CD4-positive, CD25-positive, alpha-beta regulatory T cell (primary cell): ENCODE results near the gene YJEFN3. TPM values are rescaled to one million over a fixed set of nuclear protein-coding genes. Genes with fewer than 3 reads are reported as not detected.
A peak's percentile ranks its signal among the peaks of the same experiment; 100 is the strongest.

Experiments
- ATAC-seq, 2 donors: fragments of 150-1000 bp; cut with Tn5 transposase; one replicate each; pipeline ENCODE4 v1.10.0; 2021; ENCODE audit warnings: low read depth in 2 of 2, moderate number of reproducible peaks in 2 of 2, moderate library complexity in 1 of 2
- DNase-seq, 3 donors: peaks; one replicate each; pipeline versions ENCODE4 v3.0.0 to v3.0.0-alpha.2; 2012 to 2022; ENCODE audit warnings: mixed read lengths in 1 of 3
- H3K27ac ChIP-seq: one replicate; pipeline ENCODE4 v1.7.0; 2013; ENCODE audit warnings: mild to moderate bottlenecking, low read length; ENCODE audit not compliant: insufficient read depth, poor library complexity, severe bottlenecking
- H3K27me3 ChIP-seq: one replicate; pipeline ENCODE4 v1.7.0; 2013; ENCODE audit warnings: low read length; ENCODE audit not compliant: control insufficient read depth, insufficient read depth
- H3K36me3 ChIP-seq: one replicate; pipeline ENCODE4 v1.7.0; 2013; ENCODE audit warnings: mild to moderate bottlenecking, low read length, moderate library complexity; ENCODE audit not compliant: control insufficient read depth, insufficient read depth
- H3K4me1 ChIP-seq: 2 replicates; pipeline ENCODE4 v1.7.0; 2013; ENCODE audit warnings: mild to moderate bottlenecking, low read length; ENCODE audit not compliant: insufficient read depth, control insufficient read depth, poor library complexity, severe bottlenecking
- H3K4me3 ChIP-seq: one replicate; pipeline ENCODE4 v1.7.0; 2013; ENCODE audit warnings: low read depth, mild to moderate bottlenecking, low read length, moderate library complexity
- H3K9me3 ChIP-seq, 2 experiments: 1 replicate in 1 of 2; 2 replicates in 1 of 2; pipeline ENCODE4 v1.7.0; 2013; ENCODE audit warnings: low read length in 2 of 2, mild to moderate bottlenecking in 1 of 2, moderate library complexity in 1 of 2; ENCODE audit not compliant: control insufficient read depth in 2 of 2
- H3K27ac Mint-ChIP-seq, 3 donors: one replicate each; pipeline ENCODE4 v1.8.0; 2020 to 2022; ENCODE audit warnings: mild to moderate bottlenecking in 3 of 3, mixed read lengths in 3 of 3, moderate library complexity in 2 of 3
- H3K27me3 Mint-ChIP-seq: one replicate; pipeline ENCODE4 v1.8.0; 2022; ENCODE audit warnings: mild to moderate bottlenecking, mixed read lengths
- H3K36me3 Mint-ChIP-seq: one replicate; pipeline ENCODE4 v1.8.0; 2020; ENCODE audit warnings: mixed read lengths
- H3K4me1 Mint-ChIP-seq, 4 donors: one replicate each; pipeline ENCODE4 v1.8.0; 2020 to 2022; ENCODE audit warnings: mixed read lengths in 4 of 4, mild to moderate bottlenecking in 1 of 4
- H3K4me3 Mint-ChIP-seq, 4 donors: one replicate each; pipeline ENCODE4 v1.8.0; 2020 to 2022; ENCODE audit warnings: mild to moderate bottlenecking in 4 of 4, mixed read lengths in 4 of 4, moderate library complexity in 3 of 4
- H3K9me3 Mint-ChIP-seq, 7 donors: one replicate each; pipeline ENCODE4 v1.8.0; 2020 to 2022; ENCODE audit warnings: mixed read lengths in 7 of 7, mild to moderate bottlenecking in 3 of 7, moderate library complexity in 2 of 7
- polyA plus RNA-seq, 4 donors: library from polyadenylated mRNA; unstranded; fragments of 300-500 nt; fragmentation: Illumina TruSeq; gene quantifications; one replicate each; pipeline ENCODE4 v1.2.3, GENCODE V29; 2021
- total RNA-seq: library from RNA; stranded (reverse); gene quantifications from one replicate; pipeline ENCODE4 v1.2.3, GENCODE V29; 2022

Gene YJEFN3
- total and polyA plus RNA-seq, 5 donors from 2014 or later = 6.6 TPM; not detected in 4

DNA sequence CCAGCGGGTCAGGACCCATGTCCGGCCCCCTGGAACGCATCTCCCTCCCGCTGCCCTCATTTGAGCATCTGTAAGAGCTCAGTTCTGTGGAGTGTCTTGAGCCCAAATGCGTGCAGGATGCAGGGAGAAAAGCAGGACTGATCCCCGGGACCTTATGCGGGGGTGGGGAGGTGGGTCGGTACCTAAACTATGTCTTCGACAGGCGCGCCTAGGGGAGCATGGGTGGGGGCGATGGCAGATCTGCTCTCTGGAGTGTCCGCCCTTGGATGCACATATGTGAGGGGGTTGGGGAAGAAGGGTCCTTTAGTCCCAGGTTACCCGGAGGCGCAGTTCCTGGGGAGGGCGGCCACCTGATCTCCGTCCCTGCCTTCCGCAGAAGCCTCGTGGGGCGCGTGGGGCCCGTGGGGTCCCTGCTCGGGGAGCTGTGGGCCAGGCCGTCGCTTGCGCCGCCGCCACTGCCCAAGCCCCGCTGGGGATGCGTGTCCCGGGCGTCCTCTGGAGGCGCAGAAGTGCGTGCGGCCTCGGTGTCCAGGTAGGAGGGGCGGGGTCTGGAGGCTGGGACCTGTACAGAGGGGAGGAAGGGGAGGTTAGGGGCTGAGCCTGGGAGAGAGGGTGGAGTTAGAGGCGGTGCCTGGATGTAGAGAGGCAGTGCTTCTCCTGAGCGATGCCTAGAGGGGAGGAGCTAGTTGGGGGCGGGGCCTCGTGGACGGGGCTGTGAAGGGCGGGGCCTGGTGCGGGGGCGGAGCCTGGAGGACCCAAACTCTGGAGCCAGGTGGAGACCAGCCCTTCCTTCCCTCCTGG lies 12.2 kb downstream of the YJEFN3 start:
- H3K4me3 ChIP-seq = peak overlapping the region; percentile 19
- no peaks in the 10 kb centered on the region for H3K9me3 ChIP-seq
- Mint-ChIP-seq H3K4me1 (peaks cover 0 to 41% (median 13%) of the 10 kb centered on the region in 4 donors), H3K36me3 (no peaks in the 10 kb centered on the region), H3K27ac (no peak overlapping the region), H3K9me3 (peaks cover 0 to 2% (median 0%) of the 10 kb centered on the region in 7 donors), H3K4me3 (peak overlapping the region; percentile 41 to 84 (median 76)), H3K27me3 (peaks cover 16% of the 10 kb centered on the region)
- peak; percentile 79 to 80 for ATAC-seq
- H3K27me3 ChIP-seq = no peaks in the 10 kb centered on the region
- peaks cover 39% of the 10 kb centered on the region for H3K4me1 ChIP-seq
- no peak overlapping the region for H3K27ac ChIP-seq
- DNase-seq = peak; percentile 64 to 80 (median 71)
- no peaks in the 10 kb centered on the region for H3K36me3 ChIP-seq

DNA sequence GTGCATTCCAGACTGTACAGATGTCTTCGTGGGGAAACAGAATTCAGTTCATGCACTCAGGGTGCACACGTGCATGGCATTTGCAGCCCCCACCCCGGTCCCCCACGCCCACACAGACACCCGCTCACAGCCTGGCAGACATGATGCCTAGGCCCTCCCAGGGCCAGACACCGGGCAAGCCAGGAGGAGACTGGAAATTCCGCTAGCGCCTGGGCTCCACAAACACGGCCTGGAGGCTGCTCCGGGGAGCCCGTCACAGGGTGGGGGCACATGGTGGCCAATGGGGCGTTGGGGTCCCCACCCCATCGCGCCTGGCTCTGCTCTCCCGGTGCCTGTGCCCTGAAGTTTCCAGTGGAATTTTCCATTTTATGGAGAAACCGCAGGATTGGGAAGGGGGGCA lies 12.9 kb downstream of the YJEFN3 start:
- H3K36me3 Mint-ChIP-seq = no peaks in the 10 kb centered on the region
- ATAC-seq (no peak), DNase-seq (no peak)
- no peak overlapping the region for H3K27ac Mint-ChIP-seq
- peaks cover 0 to 39% (median 13%) of the 10 kb centered on the region in 4 donors for H3K4me1 Mint-ChIP-seq
- peaks cover 16% of the 10 kb centered on the region for H3K27me3 Mint-ChIP-seq
- peak overlapping the region; percentile 64 to 86 (median 74) for H3K4me3 Mint-ChIP-seq
- no peaks in the 10 kb centered on the region for H3K36me3 ChIP-seq
- peaks cover 0 to 2% (median 0%) of the 10 kb centered on the region in 7 donors for H3K9me3 Mint-ChIP-seq
- H3K9me3 ChIP-seq = no peaks in the 10 kb centered on the region
- H3K27ac ChIP-seq = no peak overlapping the region
- H3K4me1 ChIP-seq = peaks cover 39% of the 10 kb centered on the region
- no peaks in the 10 kb centered on the region for H3K27me3 ChIP-seq
- H3K4me3 ChIP-seq = no peak overlapping the region

DNA sequence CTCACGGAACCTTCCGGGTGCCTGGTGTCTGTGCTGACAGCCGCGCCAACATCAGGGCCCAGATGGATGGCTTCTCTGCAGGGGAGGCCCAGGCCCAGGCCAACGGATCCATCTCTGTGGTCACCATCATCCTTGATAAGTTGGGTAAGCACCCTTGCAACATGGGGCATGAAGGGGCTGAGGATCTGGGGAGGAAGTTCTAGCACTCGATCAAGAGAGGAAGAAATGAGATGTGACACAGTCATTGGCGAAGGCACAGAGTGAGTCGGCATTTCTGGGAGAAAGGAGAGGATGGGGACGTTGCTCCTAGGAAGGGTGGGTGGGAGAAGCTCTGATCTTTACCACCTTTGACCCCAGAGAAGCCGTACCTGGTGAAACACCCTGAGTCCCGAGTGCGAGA lies 13.8 kb downstream of the YJEFN3 start:
- Histone ChIP-seq H3K4me3 (no peak overlapping the region), H3K27me3 (no peaks in the 10 kb centered on the region), H3K27ac (no peak overlapping the region), H3K36me3 (no peaks in the 10 kb centered on the region), H3K9me3 (no peaks in the 10 kb centered on the region), H3K4me1 (peaks cover 37% of the 10 kb centered on the region)
- Mint-ChIP-seq H3K9me3 (peaks cover 0 to 2% (median 0%) of the 10 kb centered on the region in 7 donors), H3K27me3 (peaks cover 16% of the 10 kb centered on the region), H3K4me3 (no peak overlapping the region), H3K4me1 (peaks cover 0 to 35% (median 13%) of the 10 kb centered on the region in 4 donors), H3K27ac (peak overlapping the region in 1 of 3 donors; percentile 73), H3K36me3 (no peaks in the 10 kb centered on the region)
- DNase-seq (no peak), ATAC-seq (no peak)

DNA sequence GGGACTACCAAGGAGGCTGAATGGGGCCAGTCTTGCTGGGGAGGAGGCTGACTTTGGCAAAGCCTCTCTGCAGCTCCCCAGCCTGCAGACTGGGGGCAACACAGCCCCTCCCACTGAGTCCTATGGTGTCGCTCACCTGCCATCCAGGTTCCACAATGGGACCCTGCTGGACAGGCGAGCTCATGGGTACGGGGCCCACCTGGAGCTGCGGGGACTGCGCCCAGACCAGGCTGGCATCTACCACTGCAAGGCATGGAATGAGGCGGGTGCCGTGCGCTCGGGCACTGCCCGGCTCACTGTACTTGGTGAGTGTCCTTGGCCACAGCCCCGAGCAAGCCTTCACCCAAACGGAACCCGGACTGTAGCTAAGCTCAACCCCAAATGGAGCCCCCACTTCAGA lies 14.4 kb downstream of the YJEFN3 start:
- no peak overlapping the region for H3K4me3 Mint-ChIP-seq
- Histone ChIP-seq H3K9me3 (no peaks in the 10 kb centered on the region), H3K27me3 (no peaks in the 10 kb centered on the region), H3K36me3 (no peaks in the 10 kb centered on the region), H3K4me3 (no peak overlapping the region), H3K4me1 (peaks cover 31% of the 10 kb centered on the region), H3K27ac (no peak overlapping the region)
- no peak overlapping the region for H3K27ac Mint-ChIP-seq
- DNase-seq (no peak), ATAC-seq (no peak)
- H3K4me1 Mint-ChIP-seq = peaks cover 0 to 31% (median 13%) of the 10 kb centered on the region in 4 donors
- peaks cover 0 to 2% (median 0%) of the 10 kb centered on the region in 7 donors for H3K9me3 Mint-ChIP-seq
- H3K27me3 Mint-ChIP-seq = peaks cover 12% of the 10 kb centered on the region
- no peaks in the 10 kb centered on the region for H3K36me3 Mint-ChIP-seq

DNA sequence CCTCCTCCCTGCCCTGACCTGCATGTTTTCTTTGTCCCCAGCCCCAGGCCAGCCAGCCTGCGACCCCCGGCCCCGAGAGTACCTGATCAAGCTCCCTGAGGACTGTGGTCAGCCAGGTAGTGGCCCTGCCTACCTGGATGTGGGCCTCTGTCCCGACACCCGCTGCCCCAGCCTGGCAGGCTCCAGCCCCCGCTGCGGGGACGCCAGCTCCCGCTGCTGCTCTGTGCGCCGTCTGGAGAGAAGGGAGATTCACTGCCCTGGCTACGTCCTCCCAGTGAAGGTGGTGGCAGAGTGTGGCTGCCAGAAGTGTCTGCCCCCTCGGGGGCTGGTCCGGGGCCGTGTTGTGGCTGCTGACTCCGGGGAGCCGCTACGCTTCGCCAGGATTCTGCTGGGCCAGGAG lies 14.9 kb downstream of the YJEFN3 start:
- no peaks in the 10 kb centered on the region for H3K9me3 ChIP-seq
- no peak for ATAC-seq

DNA sequence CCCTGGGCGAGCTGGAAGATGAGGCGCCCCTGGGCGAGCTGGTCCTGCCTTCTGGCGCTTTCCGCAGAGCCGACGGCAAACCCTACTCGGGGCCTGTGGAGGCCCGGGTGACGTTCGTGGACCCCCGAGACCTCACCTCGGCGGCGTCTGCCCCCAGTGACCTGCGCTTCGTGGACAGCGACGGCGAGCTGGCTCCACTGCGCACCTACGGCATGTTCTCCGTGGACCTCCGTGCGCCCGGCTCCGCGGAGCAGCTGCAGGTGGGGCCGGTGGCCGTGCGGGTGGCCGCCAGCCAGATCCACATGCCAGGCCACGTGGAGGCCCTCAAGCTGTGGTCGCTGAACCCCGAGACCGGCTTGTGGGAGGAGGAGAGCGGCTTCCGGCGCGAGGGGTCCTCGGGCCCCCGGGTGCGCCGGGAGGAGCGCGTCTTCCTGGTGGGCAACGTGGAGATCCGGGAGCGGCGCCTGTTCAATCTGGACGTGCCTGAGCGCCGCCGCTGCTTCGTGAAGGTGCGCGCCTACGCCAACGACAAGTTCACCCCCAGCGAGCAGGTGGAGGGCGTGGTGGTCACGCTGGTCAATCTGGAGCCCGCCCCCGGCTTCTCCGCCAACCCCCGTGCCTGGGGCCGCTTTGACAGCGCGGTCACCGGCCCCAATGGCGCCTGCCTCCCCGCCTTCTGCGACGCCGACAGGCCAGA lies 15.7 kb downstream of the YJEFN3 start:
- H3K4me3 ChIP-seq = no peak overlapping the region
- H3K27me3 ChIP-seq = no peaks in the 10 kb centered on the region
- peaks cover 2% of the 10 kb centered on the region for H3K27me3 Mint-ChIP-seq
- no peak for ATAC-seq
- peaks cover 0 to 20% (median 7%) of the 10 kb centered on the region in 4 donors for H3K4me1 Mint-ChIP-seq
- H3K9me3 ChIP-seq = no peaks in the 10 kb centered on the region
- peaks cover 19% of the 10 kb centered on the region for H3K4me1 ChIP-seq
- H3K36me3 ChIP-seq = no peaks in the 10 kb centered on the region
- H3K27ac ChIP-seq = no peak overlapping the region
- H3K27ac Mint-ChIP-seq = no peak overlapping the region
- no peaks in the 10 kb centered on the region for H3K9me3 Mint-ChIP-seq
- no peak overlapping the region for H3K4me3 Mint-ChIP-seq
- no peak for DNase-seq
- no peaks in the 10 kb centered on the region for H3K36me3 Mint-ChIP-seq

More for the DNA sequence above, 14.9 kb downstream of the YJEFN3 start:
- no peak for DNase-seq
- no peaks in the 10 kb centered on the region for H3K27me3 ChIP-seq
- no peak overlapping the region for H3K27ac ChIP-seq
- peak overlapping the region in 1 of 3 donors; percentile 48 for H3K27ac Mint-ChIP-seq
- peaks cover 25% of the 10 kb centered on the region for H3K4me1 ChIP-seq
- H3K36me3 Mint-ChIP-seq = no peaks in the 10 kb centered on the region
- no peak overlapping the region for H3K4me3 Mint-ChIP-seq
- peaks cover 0 to 2% (median 0%) of the 10 kb centered on the region in 7 donors for H3K9me3 Mint-ChIP-seq
- peaks cover 9% of the 10 kb centered on the region for H3K27me3 Mint-ChIP-seq
- H3K36me3 ChIP-seq = no peaks in the 10 kb centered on the region
- peaks cover 0 to 28% (median 11%) of the 10 kb centered on the region in 4 donors for H3K4me1 Mint-ChIP-seq
- H3K4me3 ChIP-seq = no peak overlapping the region

DNA sequence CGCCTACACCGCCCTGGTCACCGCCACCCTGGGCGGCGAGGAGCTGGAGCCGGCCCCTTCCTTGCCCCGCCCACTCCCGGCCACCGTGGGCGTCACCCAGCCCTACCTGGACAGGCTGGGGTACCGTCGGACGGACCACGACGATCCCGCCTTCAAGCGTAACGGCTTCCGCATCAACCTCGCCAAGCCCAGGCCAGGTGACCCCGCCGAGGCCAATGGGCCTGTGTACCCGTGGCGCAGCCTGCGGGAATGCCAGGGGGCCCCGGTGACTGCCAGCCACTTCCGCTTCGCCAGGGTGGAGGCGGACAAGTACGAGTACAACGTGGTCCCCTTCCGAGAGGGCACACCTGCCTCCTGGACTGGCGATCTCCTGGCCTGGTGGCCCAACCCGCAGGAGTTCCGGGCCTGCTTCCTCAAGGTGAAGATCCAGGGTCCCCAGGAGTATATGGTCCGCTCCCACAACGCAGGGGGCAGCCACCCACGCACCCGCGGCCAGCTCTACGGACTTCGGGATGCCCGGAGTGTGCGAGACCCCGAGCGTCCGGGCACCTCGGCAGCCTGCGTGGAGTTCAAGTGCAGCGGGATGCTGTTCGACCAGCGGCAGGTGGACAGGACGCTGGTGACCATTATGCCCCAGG lies 16.4 kb downstream of the YJEFN3 start:
- no peak overlapping the region for H3K27ac Mint-ChIP-seq
- peaks cover 19% of the 10 kb centered on the region for H3K4me1 ChIP-seq
- ATAC-seq = no peak
- no peaks in the 10 kb centered on the region for H3K36me3 Mint-ChIP-seq
- DNase-seq = no peak
- no peak overlapping the region for H3K4me3 ChIP-seq
- H3K36me3 ChIP-seq = no peaks in the 10 kb centered on the region
- no peak overlapping the region for H3K27ac ChIP-seq
- no peak overlapping the region for H3K4me3 Mint-ChIP-seq
- no peaks in the 10 kb centered on the region for H3K27me3 ChIP-seq
- H3K4me1 Mint-ChIP-seq = peaks cover 0 to 19% (median 7%) of the 10 kb centered on the region in 4 donors
- no peaks in the 10 kb centered on the region for H3K9me3 ChIP-seq
- no peaks in the 10 kb centered on the region for H3K9me3 Mint-ChIP-seq
- no peaks in the 10 kb centered on the region for H3K27me3 Mint-ChIP-seq
